EH (cell line): ENCODE results near the gene FTH1.

Source experiments
- DNase-seq: peaks from one replicate; pipeline ENCODE4 v3.0.0-alpha.2; 2015; ENCODE audit warnings: low read depth

Gene FTH1

GRCh38 chr11:61914471-61915171, 52.8 kb downstream of the FTH1 start:
- DNase-seq: no peak
